ENCODE data around the gene PRDM7. TPM values are rescaled to one million over a fixed set of nuclear protein-coding genes. Genes with fewer than 3 reads are reported as not detected.

Gene PRDM7
- total RNA-seq, 2 donors from 2014 or later, result not detected

DNA sequence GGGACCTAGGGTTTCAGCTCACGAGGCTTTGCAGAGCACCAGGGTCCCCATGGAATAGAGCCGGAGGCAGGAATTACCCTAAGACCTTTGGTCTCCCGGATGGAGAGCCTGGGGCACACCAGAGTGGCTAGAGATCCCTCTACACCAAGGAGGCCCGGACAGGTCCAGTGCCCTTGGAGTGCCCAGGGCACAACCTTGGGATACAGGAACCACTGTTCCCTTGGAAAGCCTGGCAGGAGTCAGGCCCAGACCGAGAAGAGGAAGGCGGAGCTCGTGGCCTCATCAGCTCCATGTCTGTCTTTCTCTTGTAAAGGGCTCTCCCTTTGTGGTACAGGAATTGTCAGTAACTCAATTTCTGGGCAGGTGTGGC is 54.1 kb downstream of the PRDM7 start:
- Histone ChIP-seq H3K4me3 (peak overlapping the region; percentile 85), H3K36me3 (no peaks in the 10 kb centered on the region), H3K9ac (ENCODE audit: low read depth in 2 of 2, low read length in 2 of 2) (peak overlapping the region; percentile 72 to 78), H3K4me1 (peaks cover 3% of the 10 kb centered on the region), H3K27me3 (no peaks in the 10 kb centered on the region), H3K27ac (no peak overlapping the region), H3K9me3 (no peaks in the 10 kb centered on the region)
- intact Hi-C loops (cut with DNase I), result no loop called here
- no peak for DNase-seq
- TF ChIP-seq, protein P1, sequence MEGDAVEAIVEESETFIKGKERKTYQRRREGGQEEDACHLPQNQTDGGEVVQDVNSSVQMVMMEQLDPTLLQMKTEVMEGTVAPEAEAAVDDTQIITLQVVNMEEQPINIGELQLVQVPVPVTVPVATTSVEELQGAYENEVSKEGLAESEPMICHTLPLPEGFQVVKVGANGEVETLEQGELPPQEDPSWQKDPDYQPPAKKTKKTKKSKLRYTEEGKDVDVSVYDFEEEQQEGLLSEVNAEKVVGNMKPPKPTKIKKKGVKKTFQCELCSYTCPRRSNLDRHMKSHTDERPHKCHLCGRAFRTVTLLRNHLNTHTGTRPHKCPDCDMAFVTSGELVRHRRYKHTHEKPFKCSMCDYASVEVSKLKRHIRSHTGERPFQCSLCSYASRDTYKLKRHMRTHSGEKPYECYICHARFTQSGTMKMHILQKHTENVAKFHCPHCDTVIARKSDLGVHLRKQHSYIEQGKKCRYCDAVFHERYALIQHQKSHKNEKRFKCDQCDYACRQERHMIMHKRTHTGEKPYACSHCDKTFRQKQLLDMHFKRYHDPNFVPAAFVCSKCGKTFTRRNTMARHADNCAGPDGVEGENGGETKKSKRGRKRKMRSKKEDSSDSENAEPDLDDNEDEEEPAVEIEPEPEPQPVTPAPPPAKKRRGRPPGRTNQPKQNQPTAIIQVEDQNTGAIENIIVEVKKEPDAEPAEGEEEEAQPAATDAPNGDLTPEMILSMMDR (IDR thresholded peaks at IDR 0.05), result no peak

DNA sequence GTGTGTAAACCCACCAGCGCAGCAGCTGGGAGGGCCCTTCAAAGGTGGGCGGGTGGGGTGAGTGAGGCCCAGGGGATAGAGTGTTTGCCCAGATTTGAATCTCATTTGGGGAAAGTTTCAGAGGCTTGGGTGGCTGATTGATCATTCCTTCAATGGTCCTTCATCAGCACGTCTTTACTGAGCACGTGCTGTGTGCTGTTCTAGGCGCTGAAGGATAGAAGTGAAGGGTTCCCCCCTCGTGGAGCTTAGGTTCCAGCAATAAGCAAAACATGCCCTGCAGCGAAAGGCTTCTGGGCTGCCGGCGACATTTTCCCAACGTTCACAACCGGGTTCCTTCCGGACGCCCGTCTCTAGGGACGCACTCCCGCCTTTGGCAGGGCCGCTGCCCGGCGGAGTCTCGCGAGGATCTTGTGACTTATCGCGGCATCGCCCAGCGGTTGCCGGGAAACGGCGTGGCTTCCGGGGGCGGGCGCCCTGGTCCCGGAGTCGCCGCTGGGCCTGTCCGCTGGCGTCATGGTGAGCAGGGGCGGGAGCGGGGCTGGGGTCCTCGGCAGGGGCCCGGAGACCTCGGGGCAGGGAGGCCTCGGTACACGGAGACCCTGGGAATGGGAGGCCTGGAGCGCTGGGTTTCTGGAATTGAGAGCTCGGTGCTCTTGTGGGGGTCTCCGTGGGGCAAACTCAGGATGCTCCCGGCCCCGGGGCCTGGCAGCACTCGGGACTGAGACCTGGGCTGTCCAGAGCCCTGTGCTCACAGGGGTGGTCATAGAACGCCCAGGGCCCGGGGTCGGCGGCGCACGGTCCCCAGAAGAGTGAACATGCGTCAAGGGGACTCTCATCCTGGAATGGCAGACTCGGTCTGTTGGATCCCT is 54.7 kb downstream of the PRDM7 start:
- H3K27me3 ChIP-seq, result no peaks in the 10 kb centered on the region
- H3K9ac ChIP-seq (ENCODE audit: low read depth in 2 of 2, low read length in 2 of 2), result peak overlapping the region; percentile 72 to 78
- intact Hi-C loops (cut with DNase I), result no loop called here
- peak overlapping the region; percentile 13 for H3K27ac ChIP-seq
- H3K4me3 ChIP-seq, result peak overlapping the region; percentile 85
- peaks cover 3% of the 10 kb centered on the region for H3K4me1 ChIP-seq
- H3K36me3 ChIP-seq, result no peaks in the 10 kb centered on the region
- DNase-seq, result peak; percentile 95
- no peaks in the 10 kb centered on the region for H3K9me3 ChIP-seq
- TF ChIP-seq, protein P1 (IDR thresholded peaks at IDR 0.05), result no peak

DNA sequence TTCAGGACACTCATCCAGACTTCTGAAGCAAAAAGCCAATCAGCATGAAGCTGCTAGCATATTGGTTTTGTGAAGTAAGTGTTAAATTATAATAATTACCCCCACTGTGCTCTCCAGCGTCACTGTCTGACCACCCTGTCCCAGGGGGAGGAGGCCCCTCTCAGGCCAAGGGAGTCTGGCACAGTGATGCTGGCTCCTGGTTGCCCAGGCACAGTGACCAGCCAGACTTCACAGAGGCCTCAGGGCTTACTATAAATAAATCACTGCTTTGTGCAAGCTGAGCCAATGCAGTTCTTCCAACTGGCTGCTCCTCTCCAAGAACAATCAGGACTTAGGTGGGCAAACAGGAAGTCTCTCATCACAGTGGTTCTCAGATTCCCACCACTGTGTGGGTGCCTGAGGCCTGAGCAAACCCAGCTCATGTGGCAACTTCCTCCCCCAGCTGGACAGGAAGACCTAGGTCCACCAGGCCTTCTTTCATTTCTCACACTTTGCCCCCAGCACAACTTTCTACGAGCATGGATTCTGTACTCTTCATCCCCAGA is 56.2 kb downstream of the PRDM7 start:
- H3K4me3 ChIP-seq, result no peak overlapping the region
- no peak for DNase-seq
- H3K9ac ChIP-seq (ENCODE audit: low read depth in 2 of 2, low read length in 2 of 2), result no peak overlapping the region
- TF ChIP-seq, protein P1 (IDR thresholded peaks at IDR 0.05), result no peak
- H3K9me3 ChIP-seq, result no peaks in the 10 kb centered on the region
- no peaks in the 10 kb centered on the region for H3K36me3 ChIP-seq
- no peaks in the 10 kb centered on the region for H3K27me3 ChIP-seq
- H3K4me1 ChIP-seq, result peaks cover 3% of the 10 kb centered on the region
- no peak overlapping the region for H3K27ac ChIP-seq
- intact Hi-C loops (cut with DNase I), result no loop called here

DNA sequence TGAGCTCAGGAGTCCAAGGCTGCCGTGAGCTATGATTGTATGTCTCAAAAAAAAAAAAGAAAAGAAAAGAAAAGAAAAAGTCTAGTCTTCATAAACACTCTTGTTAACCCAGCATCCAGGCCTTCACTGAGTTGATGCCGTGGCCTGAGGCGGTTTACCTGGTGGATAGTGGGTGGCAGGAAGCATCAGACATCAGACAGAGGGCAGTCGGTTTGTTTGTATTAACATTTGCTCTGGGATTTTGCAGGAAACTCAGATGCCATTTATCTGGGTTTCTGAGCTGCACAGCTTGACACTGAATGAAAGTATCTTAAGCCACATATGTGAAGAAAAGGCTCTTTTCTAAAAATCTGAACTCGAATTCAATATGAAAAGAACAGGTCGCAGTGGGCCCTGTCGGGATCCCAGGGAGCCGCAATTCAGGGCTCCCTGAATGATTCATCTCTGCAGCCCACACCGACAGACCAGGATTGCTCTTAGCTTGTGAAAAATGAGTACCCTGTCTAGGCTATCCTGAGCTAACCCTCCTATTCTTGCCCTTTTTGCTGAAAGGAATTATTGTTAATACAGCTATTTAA is 56.8 kb downstream of the PRDM7 start:
- DNase-seq, result no peak
- Histone ChIP-seq H3K36me3 (no peaks in the 10 kb centered on the region), H3K9me3 (no peaks in the 10 kb centered on the region), H3K4me1 (peaks cover 3% of the 10 kb centered on the region), H3K27ac (no peak overlapping the region), H3K4me3 (peak overlapping the region; percentile 53), H3K27me3 (no peaks in the 10 kb centered on the region), H3K9ac (ENCODE audit: low read depth in 2 of 2, low read length in 2 of 2) (peak overlapping the region; percentile 14 to 21)
- TF ChIP-seq, protein P1 (IDR thresholded peaks at IDR 0.05), result no peak
- intact Hi-C loops (cut with DNase I), result no loop called here

DNA sequence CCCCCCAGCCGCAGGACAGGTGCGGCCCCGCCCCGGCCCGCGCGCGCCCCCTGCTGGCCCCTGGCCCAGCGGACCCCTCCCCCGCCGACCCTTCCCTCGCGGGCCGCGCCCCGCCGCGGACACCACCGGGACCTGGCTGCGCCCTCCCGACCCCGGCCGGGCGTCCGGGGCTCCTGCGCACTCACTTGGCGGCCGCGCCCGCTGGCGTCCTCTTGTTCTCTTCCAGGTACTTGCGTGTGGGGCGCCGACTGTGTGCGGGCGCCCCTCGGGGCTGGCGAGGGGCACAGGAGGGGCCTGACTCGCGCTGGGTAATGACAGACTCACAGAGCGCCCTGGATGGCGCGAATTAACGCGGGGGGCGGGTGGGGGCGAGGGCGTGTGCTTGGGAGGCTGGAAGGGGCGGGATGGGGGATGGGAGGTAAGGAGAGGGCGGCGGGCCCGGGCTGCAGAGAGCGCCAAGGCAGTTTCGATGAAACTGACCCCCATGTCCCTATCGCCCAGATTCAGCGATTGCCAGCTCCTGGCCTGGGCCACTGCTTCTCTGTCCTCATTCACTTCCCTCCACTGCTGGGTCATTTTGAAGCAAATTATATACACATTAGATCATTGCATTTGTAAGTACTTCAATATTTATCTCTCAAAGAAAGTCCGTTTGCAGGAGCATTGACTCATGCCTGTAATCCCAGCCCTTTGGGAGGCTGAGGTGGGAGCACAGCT is 57.4 kb downstream of the PRDM7 start:
- peak; percentile 40 for DNase-seq
- no peaks in the 10 kb centered on the region for H3K9me3 ChIP-seq
- H3K9ac ChIP-seq (ENCODE audit: low read depth in 2 of 2, low read length in 2 of 2), result peak overlapping the region; percentile 21 to 76
- H3K4me1 ChIP-seq, result peaks cover 3% of the 10 kb centered on the region
- no peaks in the 10 kb centered on the region for H3K27me3 ChIP-seq
- H3K27ac ChIP-seq, result no peak overlapping the region
- peak overlapping the region; percentile 53 for H3K4me3 ChIP-seq
- intact Hi-C loops (cut with DNase I), result no loop called here
- no peaks in the 10 kb centered on the region for H3K36me3 ChIP-seq
- TF ChIP-seq, protein P1 (IDR thresholded peaks at IDR 0.05), result no peak

Measured in colonic mucosa (tissue), 4 donors.